ENCODE measurements around the gene PALLD. TPM values are rescaled to one million over a fixed set of nuclear protein-coding genes. Genes with fewer than 3 reads are reported as not detected.

The PALLD gene
- polyA plus RNA-seq, 1 donor (not counting 4 experiments of a cell fraction or from before 2014, with no cell fraction given) = 136 TPM

DNA sequence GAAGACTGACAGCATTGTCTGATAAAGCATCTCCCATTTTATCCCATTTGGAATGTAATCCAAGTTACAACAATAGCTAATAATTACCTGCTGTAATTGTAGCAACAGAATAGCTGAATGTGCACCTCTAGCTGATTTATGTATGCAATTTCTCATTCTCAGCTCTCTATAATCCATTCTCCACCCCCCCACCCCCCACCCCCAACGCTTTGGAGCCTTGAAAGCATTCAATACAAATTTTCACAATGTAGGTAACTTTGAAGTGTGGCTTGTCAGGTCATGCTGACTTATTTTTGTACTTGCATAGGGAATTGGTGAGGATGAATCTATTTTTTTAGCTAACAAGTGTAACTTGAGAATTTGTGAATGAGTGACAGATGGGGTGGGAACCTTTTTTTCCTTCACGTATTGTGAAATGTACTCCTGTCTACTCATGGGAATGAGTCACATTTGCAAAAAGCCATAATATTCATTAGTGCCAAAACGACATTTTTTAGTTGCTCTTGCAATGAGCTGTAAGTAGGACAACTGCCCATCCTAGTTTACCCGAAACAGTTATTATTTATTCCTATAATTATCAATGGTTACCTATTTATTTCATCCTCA, 159.3 kb downstream of the PALLD start:
- H3K27ac ChIP-seq (ENCODE audit: control insufficient read depth, insufficient read depth, low read length) = peak overlapping the region; percentile 49
- H3K9me1 ChIP-seq (ENCODE audit: control insufficient read depth, extremely low read depth, insufficient read depth, low read length) = no peaks in the 10 kb centered on the region
- DNase-seq (ENCODE audit: low read depth, low spot score) = no peak
- no peaks in the 10 kb centered on the region for H3K9me3 ChIP-seq (ENCODE audit: control insufficient read depth, low read depth, low read length)
- no peaks in the 10 kb centered on the region for H3K36me3 ChIP-seq (ENCODE audit: control insufficient read depth in 2 of 2, extremely low read depth in 1 of 2, insufficient read depth in 2 of 2, low read length in 2 of 2)
- H2AFZ ChIP-seq (ENCODE audit: control insufficient read depth, low read length) = no peak overlapping the region
- TF ChIP-seq, protein P1, sequence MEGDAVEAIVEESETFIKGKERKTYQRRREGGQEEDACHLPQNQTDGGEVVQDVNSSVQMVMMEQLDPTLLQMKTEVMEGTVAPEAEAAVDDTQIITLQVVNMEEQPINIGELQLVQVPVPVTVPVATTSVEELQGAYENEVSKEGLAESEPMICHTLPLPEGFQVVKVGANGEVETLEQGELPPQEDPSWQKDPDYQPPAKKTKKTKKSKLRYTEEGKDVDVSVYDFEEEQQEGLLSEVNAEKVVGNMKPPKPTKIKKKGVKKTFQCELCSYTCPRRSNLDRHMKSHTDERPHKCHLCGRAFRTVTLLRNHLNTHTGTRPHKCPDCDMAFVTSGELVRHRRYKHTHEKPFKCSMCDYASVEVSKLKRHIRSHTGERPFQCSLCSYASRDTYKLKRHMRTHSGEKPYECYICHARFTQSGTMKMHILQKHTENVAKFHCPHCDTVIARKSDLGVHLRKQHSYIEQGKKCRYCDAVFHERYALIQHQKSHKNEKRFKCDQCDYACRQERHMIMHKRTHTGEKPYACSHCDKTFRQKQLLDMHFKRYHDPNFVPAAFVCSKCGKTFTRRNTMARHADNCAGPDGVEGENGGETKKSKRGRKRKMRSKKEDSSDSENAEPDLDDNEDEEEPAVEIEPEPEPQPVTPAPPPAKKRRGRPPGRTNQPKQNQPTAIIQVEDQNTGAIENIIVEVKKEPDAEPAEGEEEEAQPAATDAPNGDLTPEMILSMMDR (optimal IDR thresholded peaks at IDR 0.05 in 1 of 3, IDR thresholded peaks at IDR 0.05 in 1 of 3, conservative IDR thresholded peaks at IDR 0.05 in 1 of 3; ENCODE audit: extremely low read depth in 1 of 3, insufficient read depth in 2 of 3, low read length in 3 of 3) = no peak
- H3K79me2 ChIP-seq (ENCODE audit: control insufficient read depth, insufficient read depth, low read length) = no peaks in the 10 kb centered on the region
- H4K20me1 ChIP-seq (ENCODE audit: control insufficient read depth, extremely low read depth, insufficient read depth, low read length) = no peaks in the 10 kb centered on the region
- peak overlapping the region in 2 of 3 experiments; percentile 30 to 60 for H3K4me3 ChIP-seq (ENCODE audit: control insufficient read depth in 2 of 3, extremely low read depth in 1 of 3, insufficient read depth in 2 of 3, low read depth in 1 of 3, low read length in 3 of 3)
- H3K9ac ChIP-seq (ENCODE audit: control insufficient read depth, extremely low read depth, insufficient read depth, low read length) = no peak overlapping the region
- no peaks in the 10 kb centered on the region for H3K27me3 ChIP-seq (ENCODE audit: control insufficient read depth, extremely low read depth, insufficient read depth, low read length)
- H3K4me2 ChIP-seq (ENCODE audit: control insufficient read depth, extremely low read depth, insufficient read depth, low read depth, low read length) = peak overlapping the region; percentile 80
- dilution Hi-C loops (cut with MboI; ENCODE audit: extremely low pct_ligation_motif_present, low sequenced_read_pairs) = no loop called here
- FAIRE-seq = peak; percentile 87
- peaks cover 31% of the 10 kb centered on the region for H3K4me1 ChIP-seq (ENCODE audit: control insufficient read depth, extremely low read depth, insufficient read depth, low read length)

- H3K9ac ChIP-seq (ENCODE audit: control insufficient read depth, extremely low read depth, insufficient read depth, low read length) = no peak overlapping the region
- no peaks in the 10 kb centered on the region for H4K20me1 ChIP-seq (ENCODE audit: control insufficient read depth, extremely low read depth, insufficient read depth, low read length)
- no peak for TF ChIP-seq EZH2 (IDR thresholded peaks at IDR 0.05; ENCODE audit: low read length)
- TF ChIP-seq, protein P1 (optimal IDR thresholded peaks at IDR 0.05 in 1 of 3, IDR thresholded peaks at IDR 0.05 in 1 of 3, conservative IDR thresholded peaks at IDR 0.05 in 1 of 3; ENCODE audit: extremely low read depth in 1 of 3, insufficient read depth in 2 of 3, low read length in 3 of 3) = no peak
- H2AFZ ChIP-seq (ENCODE audit: control insufficient read depth, low read length) = no peak overlapping the region
- H3K9me3 ChIP-seq (ENCODE audit: control insufficient read depth, low read depth, low read length) = no peaks in the 10 kb centered on the region
- no peak overlapping the region for H3K4me3 ChIP-seq (ENCODE audit: control insufficient read depth in 2 of 3, extremely low read depth in 1 of 3, insufficient read depth in 2 of 3, low read depth in 1 of 3, low read length in 3 of 3)
- dilution Hi-C loops (cut with MboI; ENCODE audit: extremely low pct_ligation_motif_present, low sequenced_read_pairs) = no loop called here
- no peak for DNase-seq (ENCODE audit: low read depth, low spot score)
- no peaks in the 10 kb centered on the region for H3K9me1 ChIP-seq (ENCODE audit: control insufficient read depth, extremely low read depth, insufficient read depth, low read length)
- H3K36me3 ChIP-seq (ENCODE audit: control insufficient read depth in 2 of 2, extremely low read depth in 1 of 2, insufficient read depth in 2 of 2, low read length in 2 of 2) = no peaks in the 10 kb centered on the region
- H3K79me2 ChIP-seq (ENCODE audit: control insufficient read depth, insufficient read depth, low read length) = no peaks in the 10 kb centered on the region
- peak overlapping the region; percentile 80 for H3K4me2 ChIP-seq (ENCODE audit: control insufficient read depth, extremely low read depth, insufficient read depth, low read depth, low read length)
- H3K4me1 ChIP-seq (ENCODE audit: control insufficient read depth, extremely low read depth, insufficient read depth, low read length) = peaks cover 31% of the 10 kb centered on the region
- peak overlapping the region; percentile 49 for H3K27ac ChIP-seq (ENCODE audit: control insufficient read depth, insufficient read depth, low read length)
- peak; percentile 68 for FAIRE-seq
- H3K27me3 ChIP-seq (ENCODE audit: control insufficient read depth, extremely low read depth, insufficient read depth, low read length) = no peaks in the 10 kb centered on the region
These were observed 160.2 kb downstream of the PALLD start for GRCh38 chr4:168656946-168657473.

All from keratinocyte (primary cell).